GM13976 (cell line): Measurements from ENCODE around the gene ABHD12.

ENCODE experiments used
- DNase-seq: peaks from one replicate; pipeline ENCODE4 v3.0.0; 2012; ENCODE audit warnings: low spot score
- in situ Hi-C: fragments of 300-500 bp; cut with MboI; formaldehyde crosslinking; loops from one replicate; pipeline ENCODE4 v1.12.0; 2022; ENCODE audit warnings: low sequenced_read_pairs, mixed read lengths, inconsistent platforms; ENCODE audit not compliant: unreplicated experiment
- TF ChIP-seq, protein P1 (sequence below): IDR thresholded peaks from 2 replicates; pipeline ENCODE4 v1.5.1; 2012; ENCODE audit warnings: borderline replicate concordance, mild to moderate bottlenecking; ENCODE audit not compliant: insufficient read depth; ENCODE audit errors: extremely low read depth, missing control alignments, control extremely low read depth

ABHD12 gene

DNA sequence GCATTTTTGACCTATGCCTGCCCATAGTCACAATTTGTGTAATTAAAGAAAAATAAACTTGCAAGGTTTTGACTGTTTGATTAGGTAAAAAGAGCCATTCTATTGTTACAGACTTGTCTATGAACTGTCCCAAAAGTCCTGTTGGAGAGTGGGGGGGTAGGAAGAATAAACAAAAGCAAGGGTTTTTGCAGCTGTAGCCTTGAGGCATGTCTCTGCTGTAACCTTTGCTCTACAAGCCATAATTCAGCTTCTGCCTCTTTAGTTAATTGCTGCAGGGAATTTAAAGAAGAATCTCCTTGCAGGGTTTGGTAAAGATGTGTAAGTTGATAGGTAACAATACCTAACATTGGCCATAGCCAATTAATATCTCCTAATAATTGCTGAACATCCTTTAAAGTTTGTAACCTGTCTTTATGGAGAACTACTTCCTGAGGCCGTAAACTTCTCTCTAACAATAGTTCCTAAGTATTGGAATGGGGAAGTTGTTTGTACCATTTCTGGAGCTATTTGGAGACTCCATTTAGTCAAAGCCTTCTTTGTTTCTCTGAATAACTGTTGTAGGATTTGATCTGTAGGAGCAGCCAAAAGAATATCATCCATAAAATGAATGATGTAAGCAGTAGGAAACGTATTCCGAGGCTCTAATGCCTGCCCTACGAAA, 7.9 kb upstream of the ABHD12 start:
- TF ChIP-seq, protein P1, sequence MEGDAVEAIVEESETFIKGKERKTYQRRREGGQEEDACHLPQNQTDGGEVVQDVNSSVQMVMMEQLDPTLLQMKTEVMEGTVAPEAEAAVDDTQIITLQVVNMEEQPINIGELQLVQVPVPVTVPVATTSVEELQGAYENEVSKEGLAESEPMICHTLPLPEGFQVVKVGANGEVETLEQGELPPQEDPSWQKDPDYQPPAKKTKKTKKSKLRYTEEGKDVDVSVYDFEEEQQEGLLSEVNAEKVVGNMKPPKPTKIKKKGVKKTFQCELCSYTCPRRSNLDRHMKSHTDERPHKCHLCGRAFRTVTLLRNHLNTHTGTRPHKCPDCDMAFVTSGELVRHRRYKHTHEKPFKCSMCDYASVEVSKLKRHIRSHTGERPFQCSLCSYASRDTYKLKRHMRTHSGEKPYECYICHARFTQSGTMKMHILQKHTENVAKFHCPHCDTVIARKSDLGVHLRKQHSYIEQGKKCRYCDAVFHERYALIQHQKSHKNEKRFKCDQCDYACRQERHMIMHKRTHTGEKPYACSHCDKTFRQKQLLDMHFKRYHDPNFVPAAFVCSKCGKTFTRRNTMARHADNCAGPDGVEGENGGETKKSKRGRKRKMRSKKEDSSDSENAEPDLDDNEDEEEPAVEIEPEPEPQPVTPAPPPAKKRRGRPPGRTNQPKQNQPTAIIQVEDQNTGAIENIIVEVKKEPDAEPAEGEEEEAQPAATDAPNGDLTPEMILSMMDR: no peak
- DNase-seq: no peak
- in situ Hi-C loops: loop anchor here (10.0 to 25.0 kb wide), 2 partner anchors 104 to 211 kb away; partner anchors contain the start of gene ENTPD6

DNA sequence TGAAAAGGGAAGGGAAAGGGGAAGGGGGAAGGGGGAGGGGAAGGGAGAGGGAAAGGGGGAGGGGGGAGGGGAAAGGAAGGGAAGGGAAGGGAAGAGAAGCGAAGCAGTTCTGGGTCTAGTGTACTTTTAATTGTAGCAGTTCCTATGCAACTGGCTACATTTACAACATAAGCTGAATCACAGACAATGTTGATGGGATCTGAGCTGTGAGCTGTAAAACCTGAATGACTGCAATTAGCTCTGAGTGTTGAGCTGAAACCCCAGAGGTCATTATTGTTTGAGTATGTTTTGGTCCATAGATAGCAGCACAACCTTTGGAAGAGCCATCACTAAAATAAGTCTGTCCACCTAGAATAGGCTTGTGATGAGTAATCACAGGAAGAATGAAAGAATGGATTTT, 7.2 kb upstream of the ABHD12 start:
- no peak for DNase-seq
- in situ Hi-C loops: loop anchor here (10.0 to 25.0 kb wide), 2 partner anchors 103 to 211 kb away; partner anchors contain the start of gene ENTPD6
- TF ChIP-seq, protein P1: no peak

DNA sequence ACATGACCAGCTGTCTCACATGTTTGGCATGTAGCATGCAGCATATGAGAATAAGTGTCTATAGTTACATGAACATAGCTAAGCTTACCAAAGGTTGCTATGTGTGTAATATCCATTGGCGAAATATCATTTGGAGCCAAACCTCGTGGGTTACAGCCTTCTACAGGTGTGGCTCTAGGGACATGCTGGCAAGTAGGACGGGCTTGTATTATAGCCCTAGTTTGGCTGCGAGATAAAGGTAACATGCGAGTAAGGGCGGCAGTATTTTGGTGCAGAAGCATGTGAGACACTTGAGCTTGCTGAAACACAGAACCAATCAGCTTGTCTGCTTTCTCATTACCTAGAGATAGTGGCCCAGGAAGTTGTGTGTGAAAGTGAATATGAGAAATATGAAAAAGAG, 6.5 kb upstream of the ABHD12 start:
- TF ChIP-seq, protein P1: no peak

DNA sequence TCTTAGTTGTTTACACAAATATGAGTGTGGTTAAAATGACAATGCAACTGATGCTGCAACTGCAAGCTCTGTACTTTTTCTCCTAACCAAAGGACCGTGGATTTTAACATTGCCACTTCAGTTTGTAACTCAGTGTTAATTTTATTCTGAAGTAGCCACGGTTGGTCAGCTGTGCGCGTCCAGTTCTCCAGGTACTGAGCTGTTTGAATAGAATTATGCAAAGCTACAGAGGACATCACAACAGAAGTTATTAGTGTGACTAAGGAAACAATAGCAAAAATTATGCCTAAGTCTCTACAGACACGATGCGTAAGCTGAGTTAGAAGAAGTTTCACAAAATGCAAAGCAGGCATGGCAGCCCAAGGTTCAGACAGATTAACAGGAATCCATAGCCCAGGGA, 4.4 kb upstream of the ABHD12 start:
- in situ Hi-C loops: loop anchor here (10.0 to 25.0 kb wide), 2 partner anchors 100 to 208 kb away; partner anchors contain the start of gene ENTPD6
- no peak for DNase-seq
- TF ChIP-seq, protein P1: no peak

More for the DNA sequence above, 6.5 kb upstream of the ABHD12 start:
- no peak for DNase-seq
- in situ Hi-C loops: loop anchor here (10.0 to 25.0 kb wide), 2 partner anchors 102 to 210 kb away; partner anchors contain the start of gene ENTPD6

DNA sequence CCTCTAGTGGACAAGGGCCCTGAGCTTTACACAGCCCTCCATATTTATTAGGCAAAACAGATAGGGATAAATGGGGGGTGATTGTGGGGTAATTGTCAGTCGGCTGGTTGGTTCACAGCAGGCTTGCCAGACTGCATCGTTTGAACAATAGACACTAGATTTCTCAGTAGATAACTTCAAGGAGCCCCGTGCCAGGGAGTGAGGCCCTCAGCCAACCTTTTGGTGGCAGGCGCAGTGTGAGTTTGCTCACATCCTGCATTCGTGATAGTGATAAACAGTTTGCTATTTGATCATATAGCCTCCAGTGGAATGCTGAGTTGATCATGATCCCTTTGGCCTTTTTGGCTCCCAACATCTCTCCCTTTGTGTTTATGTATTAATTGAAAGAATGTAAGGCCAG, 3.6 kb upstream of the ABHD12 start:
- in situ Hi-C loops: loop anchor here (10.0 to 25.0 kb wide), 2 partner anchors 99 to 207 kb away; partner anchors contain the start of gene ENTPD6
- no peak for DNase-seq
- TF ChIP-seq, protein P1: no peak

DNA sequence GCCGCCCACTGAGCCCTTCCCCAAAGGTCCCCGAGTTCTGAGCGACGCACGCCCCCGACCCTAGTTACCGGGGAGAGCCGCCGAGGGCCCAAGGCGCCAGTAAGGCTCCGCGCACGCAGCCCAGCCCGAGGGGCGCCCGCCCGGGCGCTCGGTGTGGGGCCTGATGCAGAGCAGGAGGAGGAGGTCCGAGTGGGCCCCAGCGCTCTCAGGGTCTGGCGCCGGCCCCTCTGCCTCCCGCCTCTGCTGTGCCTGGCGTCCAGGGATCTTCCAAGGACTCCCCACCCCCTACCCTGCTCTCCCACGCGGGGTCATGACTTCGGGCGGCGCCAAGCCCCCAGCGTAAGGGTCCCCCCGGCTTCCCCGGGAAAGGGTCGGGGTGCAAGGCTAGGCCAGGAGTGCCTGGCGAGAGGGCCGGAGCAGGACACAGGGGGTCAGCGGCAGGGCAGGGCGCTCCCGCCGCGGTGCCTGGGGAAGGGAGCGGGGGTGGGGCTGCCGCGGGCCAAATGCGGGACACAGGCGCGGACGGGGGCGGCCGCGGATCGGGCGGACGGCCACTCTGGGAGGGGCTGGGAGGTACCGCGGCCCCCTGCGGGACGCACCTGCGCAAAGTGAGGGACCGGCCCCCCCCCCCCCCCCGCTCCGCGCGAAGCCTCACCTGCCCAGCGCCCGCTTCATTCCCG, 637 bp downstream of the ABHD12 start:
- in situ Hi-C loops: loop anchor here (10.0 to 25.0 kb wide), 2 partner anchors 95 to 203 kb away; partner anchors contain the start of gene ENTPD6
- DNase-seq: peak; percentile 74
- TF ChIP-seq, protein P1: no peak
